Stimulated activated CD8-positive, alpha-beta memory T cell treated with anti-CD3 and anti-CD28 coated beads, Interleukin-15, amount 100 ng/mL, for 48 hours (primary cell): Measurements from ENCODE around the gene MRPS11.
A peak's percentile ranks its signal among the peaks of the same experiment; 100 is the strongest.
"Not testable (repeated sequence)": the region's sequence is repeated elsewhere in the genome, so short reads cannot be mapped to it uniquely, and the experiment has no call there.

Source experiments
- DNase-seq, 2 donors: peaks; one replicate each; pipeline ENCODE4 v3.0.0-alpha.2; 2020; ENCODE audit warnings: low read depth in 2 of 2

MRPS11 gene

DNA sequence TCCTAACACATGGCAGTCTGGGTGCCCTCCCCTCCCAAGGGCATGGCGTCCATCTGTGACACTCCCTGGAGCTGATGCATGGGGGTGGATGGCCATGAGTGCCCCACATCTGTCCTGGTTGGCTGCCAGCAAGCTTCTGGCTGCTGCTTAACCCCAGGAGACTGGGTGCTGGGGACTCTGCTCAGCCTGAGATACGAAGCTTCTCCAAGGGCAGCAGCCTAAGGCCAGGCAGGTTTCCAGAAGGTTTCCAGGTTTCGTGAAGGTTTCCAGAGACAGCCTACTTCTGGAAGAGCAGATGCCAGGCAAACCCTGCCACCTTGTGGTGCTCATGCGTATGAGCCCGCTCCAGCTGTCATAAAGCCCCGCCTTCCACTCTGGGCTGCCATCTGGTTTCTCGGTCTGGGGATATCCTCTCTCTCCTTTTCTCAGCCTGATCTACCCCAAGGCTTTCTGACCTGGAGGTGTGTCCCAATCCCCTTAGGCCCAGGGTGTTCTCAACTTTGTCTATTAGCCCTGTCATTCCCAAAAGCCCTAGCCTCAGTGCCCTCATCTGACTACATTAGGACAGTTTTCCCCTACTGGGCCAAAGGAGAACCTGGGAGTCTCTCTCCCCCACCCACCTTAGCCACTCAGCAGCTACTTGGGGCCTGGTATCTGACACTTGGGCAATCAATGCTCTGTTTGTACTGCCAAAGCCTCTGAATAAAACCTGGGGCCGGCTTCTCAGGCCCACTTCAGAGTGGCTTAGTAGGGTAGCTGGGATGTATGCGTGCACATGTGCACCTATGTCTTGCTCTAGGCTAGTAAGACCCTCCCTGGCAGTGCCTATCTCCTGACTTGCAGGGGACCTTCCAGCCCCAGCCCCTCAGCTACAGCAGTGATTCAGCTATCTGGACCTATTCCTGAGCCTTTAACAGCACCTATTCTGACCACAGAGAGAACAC lies 12.4 kb upstream of the MRPS11 start:
- DNase-seq, result no peak

GRCh38 chr15:88456733-88457132 lies 10.8 kb upstream of the MRPS11 start:
- DNase-seq, result no peak

DNA sequence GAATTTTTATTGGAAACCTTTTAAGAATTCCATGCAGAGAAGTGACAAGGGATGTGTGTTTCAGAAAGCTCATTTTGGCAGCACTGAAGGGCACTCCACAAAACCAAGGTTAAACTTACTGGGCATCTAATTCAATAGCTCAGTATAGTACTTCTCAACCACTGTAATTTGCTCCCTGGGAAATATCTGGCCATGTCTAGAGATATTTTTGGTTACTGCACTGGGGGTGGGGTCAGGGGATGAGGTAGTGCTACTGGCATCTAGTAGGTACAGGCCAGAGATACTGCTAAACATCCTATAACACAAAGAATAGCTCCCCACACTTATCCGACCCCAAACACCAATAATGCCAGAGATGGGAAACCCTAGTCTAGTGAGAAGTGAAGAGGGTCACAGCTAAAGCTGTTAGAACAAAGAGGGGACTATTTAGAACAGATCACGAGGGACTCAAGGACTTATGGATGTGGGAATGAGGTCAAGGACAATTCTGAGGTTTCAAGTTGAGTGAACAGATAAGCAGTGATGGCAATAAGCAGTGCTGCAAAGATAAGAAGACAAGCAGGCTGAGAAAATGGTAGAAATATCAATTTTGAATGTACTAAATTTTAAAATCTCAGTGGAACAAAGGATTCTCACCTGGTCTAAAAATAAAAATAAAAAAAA lies 3.5 kb upstream of the MRPS11 start:
- no peak for DNase-seq

- peak in 1 of 2 donors; percentile 42 for DNase-seq
These were observed 1.8 kb upstream of the MRPS11 start for GRCh38 chr15:88465633-88466224.

GRCh38 chr15:88467935-88468528 lies 524 bp downstream of the MRPS11 start:
- DNase-seq, result no peak

DNA sequence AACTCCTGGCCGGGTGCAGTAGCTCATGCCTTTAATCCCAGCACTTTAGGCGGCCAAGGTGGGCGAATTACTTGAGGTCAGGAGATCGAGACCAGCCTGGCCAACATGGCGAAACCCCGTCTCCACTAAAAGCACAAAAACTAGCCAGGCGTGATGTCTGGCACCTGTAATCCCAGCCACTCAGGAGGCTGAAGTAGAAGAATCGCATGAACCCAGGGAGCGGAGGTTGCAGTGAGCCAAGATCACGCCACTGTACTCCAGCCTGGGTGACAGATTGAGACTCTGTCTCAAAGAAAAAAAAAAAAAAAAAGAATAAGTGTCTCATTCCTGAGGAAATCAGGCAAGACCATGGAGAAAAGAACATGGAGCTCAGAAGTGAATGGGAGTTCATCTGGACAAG lies 1.2 kb downstream of the MRPS11 start:
- not testable (repeated sequence) for DNase-seq

GRCh38 chr15:88469321-88469720 lies 1.8 kb downstream of the MRPS11 start:
- no peak for DNase-seq

- DNase-seq, result no peak
These were observed 3.3 kb downstream of the MRPS11 start for GRCh38 chr15:88470625-88471372.

DNA sequence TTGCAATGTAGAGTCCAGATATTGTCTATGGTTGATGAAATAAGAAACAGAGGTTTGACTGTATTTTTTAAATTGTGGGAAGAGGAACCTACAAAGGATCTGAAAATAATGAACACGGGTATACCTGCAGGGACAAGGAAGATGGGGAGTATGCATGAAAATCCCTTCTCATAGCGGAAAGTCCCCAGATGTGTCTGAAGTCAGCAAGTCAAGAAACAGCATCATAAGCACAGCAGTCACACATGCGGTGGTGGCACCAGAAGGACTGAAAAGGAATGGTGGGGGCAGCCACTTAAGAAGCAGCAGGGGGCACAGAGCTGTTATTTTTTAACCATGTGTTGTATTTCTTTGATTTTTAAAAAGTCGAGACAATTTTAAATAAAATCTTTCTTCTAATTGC lies 4.7 kb downstream of the MRPS11 start:
- DNase-seq, result no peak

DNA sequence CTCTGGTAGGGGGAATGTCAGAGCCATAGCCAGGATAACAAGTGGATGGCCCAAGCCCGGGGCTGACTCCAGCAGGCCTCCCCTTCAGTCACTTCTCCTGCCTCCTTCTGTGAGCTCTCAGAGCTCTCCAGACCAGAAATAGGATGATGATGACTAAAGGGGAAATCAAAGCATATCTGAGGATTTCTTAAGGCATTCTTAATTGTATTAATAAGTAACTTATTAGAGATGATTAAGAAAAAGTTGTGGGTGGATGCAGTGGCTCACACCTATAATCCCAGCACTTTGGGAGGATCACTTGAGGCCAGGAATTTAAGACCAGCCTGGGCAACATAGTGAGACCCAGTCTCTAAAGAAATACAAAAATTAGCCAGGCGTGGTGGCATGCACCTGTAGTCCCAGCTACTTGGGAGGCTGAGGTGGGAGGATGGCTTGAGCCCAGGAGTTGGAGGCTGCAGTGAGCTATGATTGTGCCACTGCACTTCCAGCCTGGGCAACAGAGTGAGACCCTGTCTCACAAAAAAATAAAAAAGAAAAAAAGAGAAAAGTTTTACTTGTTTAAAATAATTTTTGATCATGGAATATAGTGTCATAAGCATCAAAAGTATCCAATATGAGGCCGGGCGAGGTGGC lies 6.3 kb downstream of the MRPS11 start:
- DNase-seq, result not testable (repeated sequence)

GRCh38 chr15:88476635-88477060 lies 9.1 kb downstream of the MRPS11 start:
- DNase-seq, result no peak

DNA sequence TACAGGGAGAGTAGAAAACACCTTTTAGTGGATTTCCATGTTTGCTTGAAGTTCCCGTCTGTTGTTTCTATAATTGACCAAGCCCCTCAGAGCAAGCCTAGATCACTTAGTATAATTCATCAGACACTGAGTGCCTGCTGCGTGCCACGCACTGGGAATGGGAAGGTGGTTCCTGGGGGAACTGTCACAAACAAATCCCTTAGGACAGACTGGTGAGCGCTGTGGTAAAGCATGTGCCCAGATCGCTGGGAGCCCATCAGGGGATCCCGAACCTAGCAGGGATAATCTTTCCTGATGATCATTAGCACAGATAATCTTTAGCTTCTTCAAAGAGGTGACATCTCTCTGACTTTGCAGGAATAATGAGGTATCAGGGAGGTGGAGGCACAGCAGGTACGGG lies 9.6 kb downstream of the MRPS11 start:
- DNase-seq, result no peak

GRCh38 chr15:88477904-88478303 lies 10.4 kb downstream of the MRPS11 start:
- DNase-seq, result no peak

DNA sequence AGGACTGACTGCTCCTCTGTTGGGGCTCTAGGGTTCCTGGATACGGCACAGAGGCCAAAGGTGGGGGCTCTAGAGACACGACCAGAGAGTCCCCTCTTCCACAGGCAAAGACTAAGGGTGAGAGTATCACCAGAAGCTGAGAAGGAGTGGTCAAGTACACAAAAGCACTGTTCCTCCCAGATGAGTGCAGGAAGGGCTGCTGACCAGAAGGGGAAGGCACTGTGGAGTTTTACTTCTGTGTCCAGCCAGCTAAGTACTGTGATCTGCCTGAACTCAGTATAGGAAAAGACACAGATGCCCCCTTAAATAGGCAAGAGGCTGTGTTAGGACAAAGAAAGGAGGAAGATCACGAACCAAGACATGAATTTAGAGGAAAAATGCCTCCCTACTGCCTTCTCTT lies 11.7 kb downstream of the MRPS11 start:
- no peak for DNase-seq

DNA sequence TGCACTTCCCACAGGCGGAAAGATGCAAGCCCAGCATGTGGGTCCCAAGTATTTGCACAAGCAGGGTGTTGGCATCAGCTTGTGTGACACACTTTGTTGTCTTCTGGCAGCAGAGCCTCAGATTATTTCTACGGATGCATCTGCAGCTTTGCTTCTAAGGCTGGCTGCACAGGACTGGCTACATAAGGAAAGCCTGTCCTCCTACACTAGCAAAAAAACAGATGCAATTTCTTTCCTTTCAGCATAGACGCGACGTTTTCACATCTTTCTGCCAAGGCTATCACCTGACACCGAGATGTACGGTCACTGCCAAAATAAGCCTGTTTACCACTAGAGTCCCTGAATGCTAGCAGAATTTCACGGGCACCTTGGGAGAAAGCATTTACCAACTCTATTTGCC lies 13.5 kb downstream of the MRPS11 start:
- DNase-seq, result no peak

DNA sequence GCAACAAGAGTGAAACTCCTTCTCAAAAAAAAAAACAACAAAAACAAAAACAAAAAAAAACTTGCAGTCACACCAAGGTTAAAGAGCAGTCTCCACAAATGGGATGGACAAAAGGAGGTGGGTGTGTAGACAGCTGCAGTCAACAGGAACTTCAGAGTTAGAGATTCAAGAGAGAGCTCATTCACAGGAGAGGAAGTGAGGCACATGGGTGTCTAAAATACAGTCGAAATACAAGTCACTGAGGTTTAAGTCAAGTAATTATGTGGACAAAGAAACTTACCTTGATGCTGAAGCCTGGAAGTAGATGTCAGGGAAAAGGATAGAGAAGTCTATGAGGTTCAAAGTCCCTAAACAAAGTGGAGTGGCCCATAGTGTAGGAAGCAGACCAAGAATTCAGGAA lies 14.8 kb downstream of the MRPS11 start:
- DNase-seq, result no peak

DNA sequence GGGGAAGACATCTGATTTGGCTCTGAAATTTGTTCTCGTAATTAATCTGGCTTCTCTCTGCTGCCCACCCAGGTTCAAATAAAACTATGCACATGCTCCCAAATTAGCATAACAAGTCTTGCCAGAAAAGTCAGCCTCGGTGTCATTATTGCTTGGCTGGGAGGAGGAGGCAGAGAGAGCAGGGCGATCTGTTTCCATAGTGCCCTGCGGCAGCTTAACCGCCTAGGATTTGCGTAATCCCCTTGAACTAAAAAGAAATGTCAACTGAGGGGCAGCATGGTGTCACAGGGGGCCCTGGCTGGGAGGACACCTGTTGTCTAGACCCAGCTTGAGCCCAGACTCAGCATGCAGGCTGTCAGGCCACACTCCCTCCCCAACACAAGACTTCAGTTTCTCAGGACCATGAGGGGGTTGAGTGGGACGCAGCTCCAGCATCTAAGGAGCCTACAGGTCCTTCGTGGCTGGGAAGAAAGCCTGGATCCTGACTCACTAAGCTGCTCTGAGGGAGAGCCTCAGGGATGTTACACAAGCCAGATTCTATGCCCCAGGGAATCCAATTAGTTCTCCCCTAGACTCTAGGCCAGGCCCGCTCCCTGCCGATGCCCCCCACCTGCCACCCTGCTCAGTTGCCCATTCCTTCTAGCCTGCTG lies 17.3 kb downstream of the MRPS11 start:
- DNase-seq, result no peak

- no peak for DNase-seq
These were observed 19.8 kb downstream of the MRPS11 start for GRCh38 chr15:88487178-88487795.

DNA sequence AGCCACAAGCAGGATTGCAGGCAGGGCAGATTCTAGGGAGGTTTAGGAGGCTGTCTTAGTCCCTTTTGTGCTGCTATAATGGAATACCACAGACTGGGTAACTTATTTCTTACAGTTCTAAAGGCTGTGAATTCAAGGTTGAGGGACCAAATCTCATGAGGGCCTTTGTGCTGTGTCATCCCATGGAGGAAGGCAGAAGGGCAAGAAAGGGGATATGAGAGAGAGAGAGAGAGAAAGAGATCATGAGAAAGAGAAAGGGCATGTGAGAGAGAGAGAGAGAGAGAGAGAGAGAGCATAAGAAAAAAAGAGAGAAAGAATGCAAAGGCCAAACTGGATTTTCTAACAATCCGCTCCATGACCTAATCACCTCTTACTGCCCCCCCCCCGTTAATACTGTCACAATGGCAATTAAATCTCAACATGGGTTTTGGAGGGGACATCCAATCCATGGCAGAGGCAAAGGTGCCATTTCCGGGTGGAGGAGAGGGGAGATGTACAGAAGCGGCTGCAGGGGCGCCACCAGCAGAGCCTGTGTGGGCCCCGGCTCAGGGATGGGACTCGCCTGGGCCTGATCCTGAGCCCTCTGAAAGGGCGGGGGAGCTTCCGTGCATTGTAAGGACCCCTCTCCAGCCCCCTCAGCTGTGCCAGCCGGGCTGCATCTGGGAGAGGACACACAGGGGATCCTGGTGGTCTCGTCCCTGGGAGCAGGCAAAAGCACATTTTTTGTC lies 20.5 kb downstream of the MRPS11 start:
- no peak for DNase-seq
